ENCODE results near the gene AUTS2.

AUTS2 gene

DNA sequence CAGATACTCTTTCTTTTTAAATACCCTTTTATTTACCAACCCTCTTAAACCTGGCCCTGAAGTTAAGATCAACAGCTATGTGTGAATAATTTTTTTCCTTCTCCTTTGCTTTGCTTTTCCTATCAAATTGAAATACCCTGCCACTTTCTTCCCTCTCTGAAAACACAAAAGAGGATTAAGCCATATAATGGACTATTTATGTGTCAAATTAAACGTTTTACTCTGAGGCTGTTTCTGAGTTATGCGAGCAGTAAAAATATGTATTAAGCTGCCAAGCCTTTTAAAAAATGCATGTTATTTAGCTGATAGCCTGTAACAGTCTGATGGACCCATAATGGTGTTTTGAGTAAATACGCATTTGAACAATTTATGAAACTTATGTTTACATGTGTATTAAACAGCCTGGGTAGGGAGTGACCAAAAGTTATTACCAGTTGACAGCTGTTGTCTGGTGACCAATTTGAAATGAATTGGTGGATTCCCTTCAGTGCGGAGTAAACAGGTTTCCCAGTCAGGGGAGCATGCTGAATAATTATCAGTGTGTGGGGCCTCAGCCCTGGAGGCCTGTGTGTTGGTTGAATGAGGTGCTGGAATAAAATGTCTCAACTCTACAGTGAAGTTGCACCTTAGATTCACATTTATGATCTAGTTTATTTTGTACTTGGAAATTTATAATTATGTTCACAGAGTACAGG lies 89.6 kb downstream of the AUTS2 start:
- H3K9ac ChIP-seq (ENCODE audit: low read length in 2 of 2): no peak overlapping the region

DNA sequence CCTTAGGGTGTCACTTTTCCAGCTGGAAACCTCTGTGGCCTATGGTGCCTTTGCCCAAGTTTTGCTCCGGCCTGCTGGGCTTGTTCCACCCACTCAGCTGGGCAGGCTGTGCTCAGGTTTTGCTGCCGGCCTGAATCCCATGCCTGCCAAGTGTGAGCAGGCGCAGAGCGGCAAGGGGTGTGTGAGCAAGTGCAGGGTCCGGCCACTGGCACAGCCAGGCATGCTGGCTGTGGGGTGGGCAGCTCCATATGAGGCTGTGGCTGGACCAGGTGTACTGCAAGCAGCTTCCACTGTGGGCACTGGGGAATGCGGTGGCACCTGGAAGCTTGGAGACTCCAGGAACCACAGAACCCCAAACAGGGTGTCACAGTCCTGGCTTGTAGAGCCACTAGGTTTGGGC lies 92.1 kb downstream of the AUTS2 start:
- Histone ChIP-seq H3K27me3 (ENCODE audit: control insufficient read depth in 1 of 2, insufficient read depth in 2 of 2, low read length in 2 of 2) (no peaks in the 10 kb centered on the region), H3K9me3 (ENCODE audit: control insufficient read depth in 2 of 2, low read length in 2 of 2) (no peaks in the 10 kb centered on the region), H3K36me3 (ENCODE audit: control insufficient read depth in 2 of 2, insufficient read depth in 2 of 2, low read length in 2 of 2) (no peaks in the 10 kb centered on the region), H3K4me1 (ENCODE audit: control insufficient read depth, insufficient read depth, low read length) (peaks cover 5% of the 10 kb centered on the region), H3K4me3 (ENCODE audit: low read length in 2 of 2) (no peak overlapping the region), H3K9ac (ENCODE audit: low read length in 2 of 2) (no peak overlapping the region), H3K27ac (ENCODE audit: low read length) (no peak overlapping the region)

More for the DNA sequence above, 89.6 kb downstream of the AUTS2 start:
- no peak overlapping the region for H3K27ac ChIP-seq (ENCODE audit: low read length)
- H3K9me3 ChIP-seq (ENCODE audit: control insufficient read depth in 2 of 2, low read length in 2 of 2): no peaks in the 10 kb centered on the region
- H3K4me3 ChIP-seq (ENCODE audit: low read length in 2 of 2): no peak overlapping the region
- peaks cover 8% of the 10 kb centered on the region for H3K4me1 ChIP-seq (ENCODE audit: control insufficient read depth, insufficient read depth, low read length)
- no peaks in the 10 kb centered on the region for H3K36me3 ChIP-seq (ENCODE audit: control insufficient read depth in 2 of 2, insufficient read depth in 2 of 2, low read length in 2 of 2)
- no peaks in the 10 kb centered on the region for H3K27me3 ChIP-seq (ENCODE audit: control insufficient read depth in 1 of 2, insufficient read depth in 2 of 2, low read length in 2 of 2)

DNA sequence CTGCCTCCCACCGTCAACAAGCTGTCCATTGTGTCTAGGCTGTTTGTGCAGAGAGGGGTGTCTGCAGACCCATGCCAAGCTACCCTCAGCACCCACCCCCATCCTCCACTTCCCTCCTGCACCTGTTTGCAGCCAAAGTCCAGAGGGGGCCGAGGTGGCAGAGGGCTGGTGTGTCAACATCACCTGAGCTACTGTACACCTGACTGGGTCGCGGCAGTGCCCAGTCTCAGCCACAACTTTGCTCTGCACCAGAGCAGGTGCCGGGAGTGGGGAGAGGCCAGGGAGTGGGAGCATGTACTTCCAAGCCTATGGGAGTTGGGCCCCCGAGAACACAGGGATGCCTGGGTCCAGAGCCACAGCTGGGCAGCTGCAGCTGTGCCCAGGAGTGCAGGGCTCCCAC lies 93.1 kb downstream of the AUTS2 start:
- no peak overlapping the region for H3K4me3 ChIP-seq (ENCODE audit: low read length in 2 of 2)
- no peak overlapping the region for H3K9ac ChIP-seq (ENCODE audit: low read length in 2 of 2)
- no peaks in the 10 kb centered on the region for H3K4me1 ChIP-seq (ENCODE audit: control insufficient read depth, insufficient read depth, low read length)
- no peaks in the 10 kb centered on the region for H3K9me3 ChIP-seq (ENCODE audit: control insufficient read depth in 2 of 2, low read length in 2 of 2)
- no peaks in the 10 kb centered on the region for H3K27me3 ChIP-seq (ENCODE audit: control insufficient read depth in 1 of 2, insufficient read depth in 2 of 2, low read length in 2 of 2)
- H3K36me3 ChIP-seq (ENCODE audit: control insufficient read depth in 2 of 2, insufficient read depth in 2 of 2, low read length in 2 of 2): no peaks in the 10 kb centered on the region
- no peak overlapping the region for H3K27ac ChIP-seq (ENCODE audit: low read length)

GRCh38 chr7:69691734-69692133 lies 93.5 kb downstream of the AUTS2 start:
- Histone ChIP-seq H3K4me1 (ENCODE audit: control insufficient read depth, insufficient read depth, low read length) (no peaks in the 10 kb centered on the region), H3K27me3 (ENCODE audit: control insufficient read depth in 1 of 2, insufficient read depth in 2 of 2, low read length in 2 of 2) (no peaks in the 10 kb centered on the region), H3K9ac (ENCODE audit: low read length in 2 of 2) (no peak overlapping the region), H3K4me3 (ENCODE audit: low read length in 2 of 2) (no peak overlapping the region), H3K36me3 (ENCODE audit: control insufficient read depth in 2 of 2, insufficient read depth in 2 of 2, low read length in 2 of 2) (no peaks in the 10 kb centered on the region), H3K9me3 (ENCODE audit: control insufficient read depth in 2 of 2, low read length in 2 of 2) (no peaks in the 10 kb centered on the region), H3K27ac (ENCODE audit: low read length) (no peak overlapping the region)

- no peaks in the 10 kb centered on the region for H3K36me3 ChIP-seq (ENCODE audit: control insufficient read depth in 2 of 2, insufficient read depth in 2 of 2, low read length in 2 of 2)
- H3K9ac ChIP-seq (ENCODE audit: low read length in 2 of 2): no peak overlapping the region
- no peaks in the 10 kb centered on the region for H3K9me3 ChIP-seq (ENCODE audit: control insufficient read depth in 2 of 2, low read length in 2 of 2)
- no peak overlapping the region for H3K27ac ChIP-seq (ENCODE audit: low read length)
- H3K4me3 ChIP-seq (ENCODE audit: low read length in 2 of 2): no peak overlapping the region
- no peaks in the 10 kb centered on the region for H3K27me3 ChIP-seq (ENCODE audit: control insufficient read depth in 1 of 2, insufficient read depth in 2 of 2, low read length in 2 of 2)
- H3K4me1 ChIP-seq (ENCODE audit: control insufficient read depth, insufficient read depth, low read length): no peaks in the 10 kb centered on the region
Measured at GRCh38 chr7:69692611-69693010, 94.3 kb downstream of the AUTS2 start.

DNA sequence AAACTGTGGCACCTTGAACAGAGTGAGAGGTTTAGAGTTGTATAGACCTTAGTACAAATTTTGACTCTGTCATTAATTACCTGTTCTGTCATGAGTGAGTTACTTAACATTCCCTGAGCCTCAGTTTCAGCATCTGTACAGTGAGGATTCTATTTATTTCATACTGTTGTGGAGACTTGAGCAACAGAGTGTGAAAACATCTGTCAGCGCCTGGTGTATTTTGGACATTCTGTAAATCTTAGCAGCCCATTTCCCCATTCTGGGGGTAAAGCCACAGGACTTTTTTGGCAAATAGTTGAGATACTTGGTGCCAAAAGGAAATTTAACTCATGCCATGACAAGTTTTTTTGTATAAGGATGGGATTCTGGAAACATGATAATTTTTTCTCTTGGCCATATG lies 94.8 kb downstream of the AUTS2 start:
- H3K4me1 ChIP-seq (ENCODE audit: control insufficient read depth, insufficient read depth, low read length): no peaks in the 10 kb centered on the region

GRCh38 chr7:69696054-69696591 lies 97.8 kb downstream of the AUTS2 start:
- H3K9me3 ChIP-seq (ENCODE audit: control insufficient read depth in 2 of 2, low read length in 2 of 2): no peaks in the 10 kb centered on the region

More for the DNA sequence above, 94.8 kb downstream of the AUTS2 start:
- H3K9ac ChIP-seq (ENCODE audit: low read length in 2 of 2): no peak overlapping the region
- no peaks in the 10 kb centered on the region for H3K27me3 ChIP-seq (ENCODE audit: control insufficient read depth in 1 of 2, insufficient read depth in 2 of 2, low read length in 2 of 2)
- no peak overlapping the region for H3K27ac ChIP-seq (ENCODE audit: low read length)
- H3K9me3 ChIP-seq (ENCODE audit: control insufficient read depth in 2 of 2, low read length in 2 of 2): no peaks in the 10 kb centered on the region
- no peak overlapping the region for H3K4me3 ChIP-seq (ENCODE audit: low read length in 2 of 2)
- H3K36me3 ChIP-seq (ENCODE audit: control insufficient read depth in 2 of 2, insufficient read depth in 2 of 2, low read length in 2 of 2): no peaks in the 10 kb centered on the region

GRCh38 chr7:69696686-69697685 lies 98.7 kb downstream of the AUTS2 start:
- H3K9ac ChIP-seq (ENCODE audit: low read length in 2 of 2): no peak overlapping the region
- no peak overlapping the region for H3K27ac ChIP-seq (ENCODE audit: low read length)
- H3K4me1 ChIP-seq (ENCODE audit: control insufficient read depth, insufficient read depth, low read length): peaks cover 6% of the 10 kb centered on the region
- no peaks in the 10 kb centered on the region for H3K36me3 ChIP-seq (ENCODE audit: control insufficient read depth in 2 of 2, insufficient read depth in 2 of 2, low read length in 2 of 2)
- H3K4me3 ChIP-seq (ENCODE audit: low read length in 2 of 2): no peak overlapping the region
- H3K9me3 ChIP-seq (ENCODE audit: control insufficient read depth in 2 of 2, low read length in 2 of 2): no peaks in the 10 kb centered on the region
- H3K27me3 ChIP-seq (ENCODE audit: control insufficient read depth in 1 of 2, insufficient read depth in 2 of 2, low read length in 2 of 2): no peaks in the 10 kb centered on the region

More at GRCh38 chr7:69696054-69696591, 97.8 kb downstream of the AUTS2 start:
- no peak overlapping the region for H3K27ac ChIP-seq (ENCODE audit: low read length)
- H3K4me3 ChIP-seq (ENCODE audit: low read length in 2 of 2): no peak overlapping the region
- H3K27me3 ChIP-seq (ENCODE audit: control insufficient read depth in 1 of 2, insufficient read depth in 2 of 2, low read length in 2 of 2): no peaks in the 10 kb centered on the region
- peaks cover 1% of the 10 kb centered on the region for H3K4me1 ChIP-seq (ENCODE audit: control insufficient read depth, insufficient read depth, low read length)
- no peak overlapping the region for H3K9ac ChIP-seq (ENCODE audit: low read length in 2 of 2)
- H3K36me3 ChIP-seq (ENCODE audit: control insufficient read depth in 2 of 2, insufficient read depth in 2 of 2, low read length in 2 of 2): no peaks in the 10 kb centered on the region

GRCh38 chr7:69698109-69698825 lies 100.0 kb downstream of the AUTS2 start:
- H3K36me3 ChIP-seq (ENCODE audit: control insufficient read depth in 2 of 2, insufficient read depth in 2 of 2, low read length in 2 of 2): no peaks in the 10 kb centered on the region
- no peak overlapping the region for H3K4me3 ChIP-seq (ENCODE audit: low read length in 2 of 2)
- peaks cover 12% of the 10 kb centered on the region for H3K4me1 ChIP-seq (ENCODE audit: control insufficient read depth, insufficient read depth, low read length)

DNA sequence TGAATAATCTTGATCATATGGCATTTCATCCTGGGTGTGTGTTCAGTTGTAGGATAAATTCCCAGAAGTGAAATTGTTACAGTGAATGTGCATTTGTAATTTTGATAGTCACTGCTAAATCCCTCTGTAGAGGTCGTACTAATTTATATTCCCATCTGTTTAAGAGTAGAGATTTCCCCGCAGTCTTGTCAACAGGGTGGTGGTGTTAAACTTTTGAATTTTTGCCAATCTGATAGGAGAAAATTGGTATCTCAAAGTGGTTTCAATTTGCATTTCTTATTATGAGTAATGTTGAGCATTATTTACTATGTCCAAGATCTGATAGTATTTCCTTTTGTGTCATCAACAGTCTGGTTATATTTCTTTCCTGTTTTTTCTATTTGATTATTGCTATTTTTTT lies 101.7 kb downstream of the AUTS2 start:
- H3K9me3 ChIP-seq (ENCODE audit: control insufficient read depth in 2 of 2, low read length in 2 of 2): no peaks in the 10 kb centered on the region
- no peaks in the 10 kb centered on the region for H3K27me3 ChIP-seq (ENCODE audit: control insufficient read depth in 1 of 2, insufficient read depth in 2 of 2, low read length in 2 of 2)
- H3K4me3 ChIP-seq (ENCODE audit: low read length in 2 of 2): no peak overlapping the region
- no peak overlapping the region for H3K9ac ChIP-seq (ENCODE audit: low read length in 2 of 2)
- peaks cover 19% of the 10 kb centered on the region for H3K4me1 ChIP-seq (ENCODE audit: control insufficient read depth, insufficient read depth, low read length)
- H3K36me3 ChIP-seq (ENCODE audit: control insufficient read depth in 2 of 2, insufficient read depth in 2 of 2, low read length in 2 of 2): no peaks in the 10 kb centered on the region
- no peak overlapping the region for H3K27ac ChIP-seq (ENCODE audit: low read length)

More at GRCh38 chr7:69698109-69698825, 100.0 kb downstream of the AUTS2 start:
- no peaks in the 10 kb centered on the region for H3K27me3 ChIP-seq (ENCODE audit: control insufficient read depth in 1 of 2, insufficient read depth in 2 of 2, low read length in 2 of 2)
- H3K9me3 ChIP-seq (ENCODE audit: control insufficient read depth in 2 of 2, low read length in 2 of 2): no peaks in the 10 kb centered on the region
- H3K27ac ChIP-seq (ENCODE audit: low read length): no peak overlapping the region
- no peak overlapping the region for H3K9ac ChIP-seq (ENCODE audit: low read length in 2 of 2)
